ENCODE results near the gene HDHD5.

GRCh38 chr22:17140826-17141766, 18.0 kb downstream of the HDHD5 start:
- TF ChIP-seq CTCF (IDR thresholded peaks at IDR 0.05; ENCODE audit: insufficient read depth, low read length, poor library complexity, severe bottlenecking) (no peak), EZH2phosphoT487 (conservative IDR thresholded peaks at IDR 0.05; ENCODE audit: low read length) (no peak)

Measured in SU-DHL-6 (cell line).